Measurements from ENCODE around the gene GRM3.

The GRM3 gene

DNA sequence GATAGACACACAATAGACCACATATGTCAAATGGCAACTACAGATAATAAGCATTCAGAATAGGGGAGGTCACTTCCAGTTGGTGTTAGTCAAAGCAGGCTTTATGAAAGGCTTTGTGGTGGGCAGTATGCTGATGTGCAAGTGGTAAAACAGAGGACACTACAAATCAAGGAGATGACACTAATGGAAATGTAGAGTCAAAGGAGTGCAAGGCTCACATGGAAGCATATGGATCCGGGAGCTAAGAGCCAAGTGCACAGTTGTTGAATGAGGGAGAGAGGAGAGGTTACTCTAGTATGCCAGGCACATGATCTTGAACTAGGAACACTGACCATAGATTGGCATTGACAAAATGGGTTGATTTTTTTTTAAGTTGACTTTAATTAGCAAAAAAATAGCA is 62.7 kb downstream of the GRM3 start:
- DNase-seq, result no peak

DNA sequence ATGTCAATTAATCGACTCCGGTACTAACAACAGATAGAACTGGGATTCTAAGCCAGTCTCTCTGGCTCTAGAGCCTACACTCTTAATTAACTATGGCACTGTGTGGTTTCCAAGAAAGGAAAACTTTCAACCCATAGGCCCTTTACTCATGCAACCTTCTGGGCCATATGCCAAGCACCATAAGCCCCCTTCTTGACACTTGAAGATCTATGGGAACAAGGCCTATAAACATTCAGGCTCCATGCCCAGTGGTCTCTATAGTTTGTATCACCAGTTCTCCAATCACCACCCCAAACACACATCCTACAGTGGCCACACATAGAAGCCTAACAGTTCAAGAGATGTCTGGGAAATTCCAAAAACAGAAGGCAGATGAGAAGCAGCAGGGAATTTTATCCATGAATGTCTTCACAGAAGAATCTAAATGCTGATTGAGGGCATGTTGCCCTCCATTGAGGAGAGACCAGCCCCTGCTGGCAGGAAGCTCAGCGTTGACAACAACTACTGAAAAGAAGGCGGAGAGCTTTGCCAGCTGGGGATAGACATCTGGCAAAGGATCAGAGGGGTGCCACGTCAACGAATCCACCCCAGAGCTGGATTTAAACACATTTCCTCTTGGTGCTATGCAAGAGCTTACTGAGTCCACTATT is 64.4 kb downstream of the GRM3 start:
- DNase-seq, result no peak

DNA sequence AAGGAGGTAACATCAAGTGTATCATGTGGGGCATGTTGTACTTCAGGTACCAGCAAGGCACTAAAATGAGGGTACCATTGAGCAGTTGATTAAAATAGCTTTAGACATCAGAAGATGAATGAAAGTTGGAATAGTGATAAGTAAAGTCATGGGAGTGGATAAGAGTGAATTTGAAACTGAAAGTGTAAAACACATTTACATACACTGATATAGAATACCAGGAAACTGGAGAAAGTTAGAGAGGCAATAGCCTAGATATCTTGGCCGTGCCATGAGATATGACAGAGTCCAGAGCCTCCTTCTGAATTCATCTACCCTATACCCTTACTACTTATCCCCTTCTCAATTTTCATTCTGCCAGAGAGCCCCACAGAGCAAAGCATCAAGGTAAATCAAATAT is 76.6 kb downstream of the GRM3 start:
- DNase-seq, result no peak

DNA sequence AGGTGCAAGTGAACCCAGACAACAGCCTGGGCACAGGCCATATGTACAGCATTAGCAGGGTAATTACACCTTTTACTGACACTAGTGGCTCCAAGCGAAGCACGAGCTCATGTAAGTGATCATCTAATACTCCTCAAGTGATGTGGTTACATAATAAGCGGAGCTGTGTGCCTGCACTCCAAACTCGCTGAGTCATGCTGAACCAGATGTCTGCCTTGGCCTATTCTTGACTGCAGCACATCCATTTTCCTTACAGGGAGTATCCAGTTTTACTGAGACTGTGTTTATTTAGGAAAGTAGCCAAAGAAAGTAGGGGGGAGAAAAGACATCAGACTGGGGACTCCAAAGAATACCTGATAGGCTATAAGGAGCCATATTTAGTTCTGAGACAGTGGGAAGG is 90.1 kb downstream of the GRM3 start:
- DNase-seq, result no peak

DNA sequence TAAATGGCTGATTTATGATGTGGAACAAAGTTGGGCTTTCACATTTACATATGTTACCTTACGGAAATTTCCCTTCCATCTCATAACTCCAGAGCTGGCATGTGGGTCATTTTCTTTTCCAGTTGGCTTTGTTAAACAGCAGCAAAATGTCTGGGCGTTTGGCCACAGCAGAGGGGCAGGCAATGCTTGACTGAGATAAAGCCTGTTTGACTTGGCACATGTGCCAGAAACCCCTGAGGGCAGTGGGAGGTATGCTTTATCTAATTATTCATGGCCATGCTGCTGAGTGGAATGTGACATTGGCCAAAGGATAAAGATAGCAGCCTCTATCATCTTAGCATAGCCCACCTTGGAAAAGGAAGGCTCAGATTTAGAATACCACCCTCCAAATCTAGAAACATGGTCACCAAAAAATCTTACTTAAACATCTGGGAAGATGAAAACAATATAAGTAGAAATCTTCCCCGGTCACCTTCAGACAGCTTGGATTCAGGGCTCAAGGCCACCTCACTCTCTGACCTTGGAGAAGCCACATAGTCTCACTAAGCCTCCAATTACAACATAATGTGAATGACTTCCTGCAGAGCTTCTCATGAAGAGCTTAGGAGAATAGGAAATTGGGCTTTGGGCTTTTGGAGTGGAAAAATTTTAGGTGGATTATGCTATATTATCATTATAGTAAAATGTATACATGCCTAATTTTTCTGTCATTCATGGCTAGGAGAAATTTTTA is 101.5 kb downstream of the GRM3 start:
- no peak for DNase-seq

DNA sequence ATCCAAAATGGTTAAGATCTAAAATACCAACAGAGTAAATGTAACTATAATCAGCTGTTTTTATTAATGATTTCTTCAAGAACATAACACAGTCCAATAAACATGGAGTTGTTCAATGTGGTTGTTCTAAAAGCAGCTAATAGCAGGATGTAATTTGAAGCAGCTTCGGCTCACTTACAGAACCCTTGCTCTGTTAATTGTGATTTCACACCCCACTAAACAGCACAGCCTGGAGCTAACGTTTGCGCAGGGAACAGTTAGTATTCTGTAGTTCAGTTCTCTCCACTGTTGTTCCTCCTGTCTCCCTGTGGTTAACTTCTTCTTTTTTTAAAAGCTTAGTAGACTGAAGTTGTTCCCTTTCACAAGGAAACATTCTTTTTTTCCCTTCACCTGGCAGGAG is 104.0 kb downstream of the GRM3 start:
- DNase-seq, result no peak

DNA sequence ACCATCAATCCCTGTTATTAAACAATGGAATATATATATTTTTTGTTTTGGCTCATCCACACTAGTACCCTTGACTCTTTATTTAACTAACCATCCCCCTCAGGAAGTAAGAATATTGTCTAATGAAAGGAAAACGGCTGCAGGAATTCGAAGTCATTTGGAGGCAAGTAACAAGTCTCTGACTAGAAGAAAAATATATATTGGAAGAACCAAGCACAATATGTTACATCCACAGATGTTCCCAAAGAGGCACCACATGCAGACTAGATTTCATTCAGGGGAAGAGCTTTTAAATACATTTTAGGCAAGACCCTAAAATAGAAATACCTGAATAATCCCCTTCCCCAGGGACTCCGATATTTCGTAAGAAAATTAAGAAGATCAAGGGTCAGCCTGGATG is 104.5 kb downstream of the GRM3 start:
- DNase-seq, result no peak

DNA sequence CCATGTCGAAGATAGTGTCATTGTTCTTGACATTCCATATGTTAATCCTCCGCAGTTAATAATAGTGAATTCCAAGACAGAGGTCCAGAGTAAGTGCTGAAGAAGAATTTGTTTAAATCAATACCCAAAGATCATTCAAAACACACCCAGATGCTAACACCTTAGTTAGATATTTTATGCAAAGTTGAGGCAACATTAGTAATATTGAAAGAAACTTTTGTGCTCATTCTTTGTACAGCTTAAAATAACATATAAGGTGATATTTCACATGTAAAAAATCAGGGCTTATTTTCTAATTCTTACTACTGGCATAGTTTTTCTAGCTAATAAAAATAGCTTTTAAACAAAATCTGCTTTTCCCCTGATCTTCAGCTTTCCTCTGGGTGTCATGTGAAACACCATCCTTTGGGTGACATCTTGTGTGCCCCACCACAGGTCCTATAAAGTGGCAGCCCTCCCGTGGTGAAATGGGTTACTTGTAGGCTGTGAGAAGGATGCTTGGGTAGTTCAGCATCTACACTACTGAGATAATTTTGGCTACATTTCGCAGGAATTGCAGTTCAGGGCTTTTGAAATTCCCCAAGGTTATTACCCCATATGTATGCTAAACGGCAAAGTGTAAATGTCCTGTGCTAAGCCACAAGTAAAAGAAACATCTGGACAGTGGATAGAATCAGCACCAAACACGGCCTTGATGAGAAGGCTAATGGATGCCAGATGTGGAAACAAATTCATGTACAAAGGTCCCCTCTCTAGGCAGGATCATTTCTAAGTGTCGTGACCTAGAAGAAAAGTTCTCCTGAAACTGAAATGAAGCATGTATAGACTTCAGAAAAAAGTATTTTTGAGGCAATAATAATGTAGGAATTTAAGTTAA is 105.4 kb downstream of the GRM3 start:
- no peak for DNase-seq

DNA sequence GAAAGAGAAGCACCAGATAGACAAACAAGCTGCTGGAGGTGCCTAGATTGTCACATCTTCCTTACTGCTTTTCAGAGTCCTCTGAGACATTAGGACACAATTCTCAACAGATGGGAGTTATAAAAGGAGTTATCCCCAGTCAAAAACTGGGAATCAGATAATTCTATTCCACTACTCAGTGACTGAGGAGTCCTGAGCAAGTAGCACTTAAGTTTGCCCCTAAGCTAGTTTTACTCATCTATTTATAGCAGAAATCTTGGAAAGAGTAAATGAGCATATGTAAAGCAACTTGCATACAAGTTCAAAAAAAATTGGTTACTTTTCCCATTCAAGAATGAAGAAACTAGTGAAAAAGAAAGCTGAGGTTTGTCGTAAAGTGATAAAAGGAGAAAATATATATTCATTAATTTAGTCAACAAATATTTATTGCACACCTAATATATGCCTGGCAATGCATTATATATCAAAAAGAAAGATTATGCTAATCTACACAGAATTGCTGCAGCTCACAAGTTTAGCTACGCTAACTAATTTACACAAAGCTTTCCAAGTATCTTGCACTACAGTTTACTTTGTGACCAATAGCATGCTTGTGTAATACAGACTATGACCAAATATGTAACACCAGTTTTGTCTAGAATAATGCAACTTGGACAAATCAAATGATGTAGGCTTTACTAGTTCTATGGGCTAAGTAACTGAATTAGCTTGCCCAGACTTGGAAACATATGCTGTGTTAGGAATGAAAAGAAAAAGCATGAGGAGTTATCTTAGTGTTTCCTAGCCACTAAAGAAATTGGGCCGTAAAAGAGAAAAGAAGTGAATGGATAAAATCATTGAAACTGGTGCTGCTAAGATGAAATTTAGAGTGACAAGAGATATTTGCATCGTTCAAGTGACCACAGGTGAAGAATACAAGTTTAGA is 106.3 kb downstream of the GRM3 start:
- DNase-seq, result no peak

DNA sequence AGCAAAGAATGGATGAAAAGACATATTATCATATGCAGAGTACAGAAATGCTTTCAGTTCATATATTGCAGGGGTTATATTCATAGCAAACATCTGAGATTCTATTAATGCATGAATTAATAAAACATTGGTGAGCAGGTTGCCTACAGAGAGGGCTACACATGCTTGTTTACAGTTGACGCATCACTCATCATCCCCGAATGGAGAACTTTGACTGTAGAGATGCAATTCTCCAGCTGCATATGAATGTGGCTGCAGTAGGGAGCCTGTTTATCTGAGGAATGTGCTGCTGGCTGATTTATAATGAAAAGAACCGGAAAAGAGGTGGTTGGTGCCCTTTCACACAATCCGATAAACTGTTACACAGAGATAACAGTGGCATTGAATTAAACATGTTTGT is 116.5 kb downstream of the GRM3 start:
- no peak for DNase-seq

DNA sequence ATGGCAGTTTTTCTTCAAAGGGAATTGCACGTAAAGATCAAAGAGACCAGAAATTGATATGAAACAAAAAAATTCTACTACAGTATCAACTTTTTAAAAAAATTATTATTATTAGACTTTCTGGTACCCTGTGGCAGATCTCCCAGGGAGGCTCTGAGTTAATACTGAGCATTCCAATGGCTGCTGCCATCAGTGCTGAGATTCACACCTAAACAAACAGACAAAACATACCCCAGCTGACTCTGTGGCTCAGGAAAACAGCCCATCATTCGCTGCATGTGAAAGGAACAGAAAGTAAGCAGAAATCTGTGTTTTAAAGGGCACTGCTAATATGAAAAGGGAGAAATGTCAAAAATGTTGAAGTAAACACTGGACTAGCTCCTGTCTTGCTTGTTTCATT is 118.4 kb downstream of the GRM3 start:
- no peak for DNase-seq

DNA sequence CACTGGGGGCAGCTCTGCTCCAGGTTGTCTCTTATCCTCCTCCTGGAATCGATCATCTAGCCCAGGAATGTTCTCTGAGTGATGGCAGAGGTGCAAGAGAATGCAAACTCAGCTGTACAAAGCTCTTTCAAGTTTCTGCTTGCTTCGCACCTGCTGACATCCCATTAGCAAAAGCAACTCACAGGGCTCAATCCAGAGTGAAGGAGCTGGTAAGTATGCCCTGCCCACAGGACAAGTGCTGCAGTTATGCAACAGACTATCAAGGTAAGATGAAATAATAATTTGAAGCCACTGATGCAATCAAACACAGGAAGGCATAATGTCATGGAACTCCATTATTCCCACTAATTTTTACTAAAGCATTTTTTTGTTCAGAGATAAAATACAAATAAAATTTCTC is 122.2 kb downstream of the GRM3 start:
- no peak for DNase-seq

DNA sequence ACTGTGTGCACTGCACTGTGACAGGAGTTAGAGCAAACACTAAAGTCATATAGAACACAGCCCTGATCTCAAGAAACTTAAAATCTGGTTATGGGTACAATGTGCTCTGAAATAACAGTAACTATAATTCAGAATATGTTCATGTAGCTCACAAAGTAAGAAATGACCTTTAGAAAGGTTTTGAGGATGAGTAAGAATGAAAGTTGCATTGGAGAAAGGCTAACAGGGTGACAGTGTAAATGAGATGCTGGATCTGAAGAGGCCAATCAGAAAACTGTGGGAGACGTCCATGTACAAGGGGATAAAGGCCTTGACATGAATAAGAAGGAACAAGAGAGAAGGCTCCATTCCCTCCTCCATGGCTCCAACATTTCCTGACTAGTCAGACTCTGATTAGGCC is 124.7 kb downstream of the GRM3 start:
- no peak for DNase-seq

DNA sequence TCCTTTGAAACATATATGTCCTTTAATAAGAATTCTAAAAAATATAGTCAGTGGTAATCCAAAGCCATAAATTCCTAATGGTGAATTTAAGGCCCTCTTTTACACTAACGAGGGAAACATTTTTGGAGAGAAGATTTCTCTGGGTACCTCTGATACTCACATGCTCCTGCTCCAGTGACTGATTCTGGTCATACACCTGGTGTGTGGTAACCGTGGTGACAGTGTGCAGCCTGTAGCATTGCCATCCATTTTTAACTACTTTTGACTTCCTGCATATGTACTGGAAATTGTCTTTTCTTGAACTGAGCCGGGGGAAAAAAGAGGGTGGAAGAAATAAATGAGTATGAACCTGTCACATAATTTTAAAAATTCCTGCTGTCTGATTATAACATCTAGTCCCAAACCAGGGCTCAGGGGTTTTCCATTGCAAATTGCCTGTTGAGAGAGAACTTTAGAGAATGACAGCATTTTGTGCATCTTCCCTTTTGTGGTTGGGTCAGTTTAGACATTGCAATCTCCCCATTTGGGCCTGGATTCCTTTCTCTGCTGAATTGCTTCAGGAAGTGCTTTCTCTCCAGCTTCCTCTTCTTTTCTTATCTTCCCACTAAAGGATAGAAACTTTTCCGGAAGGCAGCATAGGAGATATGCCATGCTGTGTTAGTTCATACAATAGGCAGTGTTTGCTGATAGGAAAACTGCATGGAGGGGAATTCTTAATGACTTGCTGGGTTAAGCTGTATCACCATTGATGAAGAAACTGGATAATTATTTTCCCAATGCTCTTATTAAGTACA is 125.5 kb downstream of the GRM3 start:
- no peak for DNase-seq

DNA sequence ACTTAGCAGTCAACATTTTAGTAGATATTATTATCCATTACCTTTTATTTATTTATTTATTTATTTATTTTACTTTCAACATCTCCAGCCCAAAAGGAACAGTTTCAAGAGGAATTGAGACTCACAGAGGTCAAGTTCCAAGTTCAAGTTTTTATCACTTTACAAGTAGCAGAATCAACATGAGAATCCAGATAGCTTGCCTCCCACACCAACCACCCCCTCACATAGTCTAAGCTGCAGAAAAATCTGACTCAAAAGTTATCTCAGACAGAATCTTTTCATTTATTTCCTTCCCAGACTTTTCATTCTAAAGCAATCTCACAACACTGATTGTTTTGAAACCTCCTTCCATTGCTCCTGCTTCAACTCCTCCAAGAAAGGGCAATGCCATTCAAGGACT is 129.6 kb downstream of the GRM3 start:
- DNase-seq, result no peak

DNA sequence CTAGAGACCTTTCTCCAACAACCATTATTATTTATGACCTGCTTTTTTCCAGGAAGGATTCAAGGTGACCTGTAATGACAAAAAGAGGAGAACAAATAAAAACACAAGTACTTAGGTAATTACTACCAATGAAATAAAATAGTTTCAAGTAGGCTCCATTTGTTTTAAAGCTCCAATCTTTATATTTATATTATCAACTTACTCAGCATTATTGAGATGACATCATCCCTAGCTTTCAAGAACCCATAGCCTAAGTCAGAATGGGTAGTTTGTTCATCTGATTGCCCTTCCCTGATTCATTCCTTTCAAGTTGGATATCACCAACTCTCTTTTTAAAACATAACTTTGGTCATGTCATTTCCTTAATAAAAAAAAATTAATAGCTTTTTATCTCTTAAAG is 131.5 kb downstream of the GRM3 start:
- no peak for DNase-seq

DNA sequence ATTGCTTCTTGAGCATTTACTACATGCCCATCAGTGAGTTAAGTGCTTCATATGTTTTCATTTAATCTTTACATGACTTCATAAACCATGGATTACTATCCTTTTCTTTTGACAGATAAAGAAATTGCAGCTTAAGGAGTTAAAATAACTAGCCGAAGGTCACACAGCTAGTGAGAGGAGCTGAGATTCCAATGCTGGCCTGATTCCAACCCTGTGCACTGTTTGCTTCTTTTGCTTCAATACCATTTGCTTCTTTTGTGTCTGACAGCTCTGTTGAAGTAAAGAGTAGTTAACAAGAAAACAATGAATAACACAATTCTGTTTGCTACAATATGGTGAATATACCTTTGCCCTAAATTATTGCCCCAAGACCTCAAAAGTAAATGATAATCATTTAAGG is 132.4 kb downstream of the GRM3 start:
- DNase-seq, result no peak

DNA sequence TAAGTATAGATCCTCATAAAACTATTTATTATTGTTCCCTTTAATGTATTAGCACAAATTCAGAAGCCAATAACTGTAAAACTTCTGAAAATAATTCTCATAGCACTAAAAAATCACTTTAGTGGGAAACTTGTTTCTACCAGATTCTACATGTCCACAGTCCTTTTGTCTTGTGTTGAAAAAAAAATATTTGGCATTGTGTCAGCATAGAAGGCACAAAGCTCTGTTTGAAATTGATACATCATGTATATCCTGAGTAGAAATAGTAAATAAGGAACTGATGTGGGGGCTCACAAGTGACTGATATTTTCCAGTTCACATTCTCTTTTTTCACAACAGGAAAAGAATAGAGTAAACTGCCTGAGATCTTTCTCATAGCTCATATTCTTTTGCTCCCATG is 134.6 kb downstream of the GRM3 start:
- DNase-seq, result no peak

DNA sequence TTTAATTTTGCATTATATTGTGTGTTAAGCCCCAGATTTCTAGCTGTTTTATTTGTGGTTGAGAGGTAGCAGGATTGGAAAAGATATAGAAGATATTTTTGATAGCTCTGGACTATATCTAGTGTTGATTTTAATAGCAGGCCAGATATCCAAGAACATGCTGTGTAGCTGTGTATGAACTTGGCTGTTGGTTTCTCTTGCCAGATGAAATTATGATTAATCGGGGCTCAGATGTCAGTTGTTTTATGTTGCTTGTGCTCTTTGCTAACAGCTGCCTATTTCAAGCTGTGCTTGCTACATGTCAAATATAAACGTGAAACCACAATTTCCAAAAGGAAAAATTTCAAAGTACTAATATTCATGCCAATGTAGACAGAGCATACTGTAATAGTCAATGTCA is 141.1 kb downstream of the GRM3 start:
- no peak for DNase-seq

DNA sequence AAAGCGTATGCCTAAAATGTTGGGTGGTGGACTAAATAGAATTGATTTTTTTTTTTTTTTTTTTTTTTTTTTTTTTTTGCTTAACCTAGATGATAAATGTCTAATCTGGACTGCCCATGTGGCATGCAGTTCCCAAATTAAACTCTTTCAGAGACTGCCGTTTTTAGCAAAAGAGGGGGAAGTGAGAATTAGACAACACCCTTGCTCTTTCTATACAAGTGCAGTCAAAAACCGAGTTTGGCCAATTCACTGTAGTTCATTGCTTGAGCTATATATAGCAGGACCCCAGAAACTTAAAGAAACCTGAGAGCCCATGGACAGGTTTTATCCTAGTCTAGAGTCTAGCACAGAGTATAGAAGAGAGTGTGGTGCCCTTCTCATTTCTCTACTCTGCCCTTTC is 141.9 kb downstream of the GRM3 start:
- DNase-seq, result no peak

DNA sequence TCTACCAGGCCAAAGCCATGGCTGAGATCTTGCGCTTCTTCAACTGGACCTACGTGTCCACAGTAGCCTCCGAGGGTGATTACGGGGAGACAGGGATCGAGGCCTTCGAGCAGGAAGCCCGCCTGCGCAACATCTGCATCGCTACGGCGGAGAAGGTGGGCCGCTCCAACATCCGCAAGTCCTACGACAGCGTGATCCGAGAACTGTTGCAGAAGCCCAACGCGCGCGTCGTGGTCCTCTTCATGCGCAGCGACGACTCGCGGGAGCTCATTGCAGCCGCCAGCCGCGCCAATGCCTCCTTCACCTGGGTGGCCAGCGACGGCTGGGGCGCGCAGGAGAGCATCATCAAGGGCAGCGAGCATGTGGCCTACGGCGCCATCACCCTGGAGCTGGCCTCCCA is 142.7 kb downstream of the GRM3 start:
- DNase-seq, result no peak

DNA sequence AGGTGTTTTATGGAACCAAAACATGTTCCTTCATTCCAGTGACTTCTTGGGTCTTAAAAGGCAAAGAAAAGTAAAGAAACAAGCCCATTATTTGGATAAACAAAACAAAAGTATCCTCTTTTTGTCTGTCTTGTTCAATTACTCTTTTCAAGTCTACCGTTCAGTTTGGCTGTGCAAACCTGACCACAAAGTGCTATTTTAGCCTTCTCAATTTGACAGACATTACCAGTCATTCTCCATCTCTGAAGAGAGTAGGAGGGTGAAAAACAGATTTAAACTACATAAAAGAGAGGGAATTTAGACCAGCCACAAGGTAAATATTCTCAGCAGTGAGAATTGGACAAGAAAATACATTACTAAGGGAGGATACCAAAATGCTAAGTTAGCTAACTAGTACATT is 145.2 kb downstream of the GRM3 start:
- DNase-seq, result no peak

Data from cerebellar nuclear complex (tissue), 1 donor.